Testis (tissue), 2 donors: ENCODE measurements around the gene CHCHD10.

Source experiments
- CTCF ChIP-seq, 3 experiments: fragments of 450-650 bp in 2 of 3; fragments of 200-600 bp in 1 of 3; sonication (generic) in 1 of 3; IDR thresholded peaks; one replicate each; pipeline ENCODE4 v1.5.1; 2016 to 2019; ENCODE audit warnings: antibody characterized with exemption in 3 of 3, mild to moderate bottlenecking in 2 of 3, moderate library complexity in 1 of 3
- POLR2A ChIP-seq: fragments of 450-650 bp; IDR thresholded peaks from one replicate; pipeline ENCODE4 v1.6.1; 2017; ENCODE audit warnings: antibody characterized with exemption, mild to moderate bottlenecking, moderate library complexity

- TF ChIP-seq POLR2A (no peak), CTCF (IDR thresholded peaks at IDR 0.05) (no peak)
Measured at GRCh38 chr22:23774114-23774921, 6.5 kb upstream of the CHCHD10 start.
